ENCODE measurements around the gene UBXN4. TPM values are rescaled to one million over a fixed set of nuclear protein-coding genes. Genes with fewer than 3 reads are reported as not detected.

The UBXN4 gene
- total RNA-seq, 1 experiment from 2014 or later = 123 TPM

DNA sequence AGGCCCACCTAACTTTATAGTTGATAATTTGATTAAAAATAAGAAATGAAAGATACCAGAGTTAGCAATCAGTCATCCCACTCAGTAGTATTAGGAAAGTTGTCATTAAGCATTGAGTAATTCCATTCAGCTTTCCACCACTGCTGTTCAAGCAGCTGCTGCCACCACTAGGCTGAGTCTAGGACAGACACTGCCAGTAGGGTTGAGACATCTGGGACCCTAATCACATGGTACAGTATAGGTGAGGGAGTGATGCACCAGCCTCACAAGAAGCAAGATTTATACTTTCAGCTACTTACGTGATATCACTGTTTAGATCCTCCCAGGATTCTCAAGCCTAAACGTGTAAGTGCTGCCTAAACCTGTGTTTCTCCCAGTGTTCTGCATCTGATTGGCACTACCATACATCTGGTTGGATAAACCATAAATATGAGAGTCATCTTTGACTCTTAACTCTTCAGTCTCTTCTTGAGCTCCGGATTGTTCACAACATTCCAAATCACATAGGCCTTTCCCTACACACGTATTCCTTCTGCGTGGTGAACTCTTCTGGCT lies 3.2 kb downstream of the UBXN4 start:
- Histone ChIP-seq H3K9me3 (ENCODE audit: low read depth, low read length, poor library complexity, severe bottlenecking) (no peaks in the 10 kb centered on the region), H3K4me3 (ENCODE audit: low read depth, low read length, poor library complexity, severe bottlenecking) (no peak overlapping the region), H3K27me3 (replicated peaks; ENCODE audit: insufficient read depth, low read depth, low read length, poor library complexity) (no peaks in the 10 kb centered on the region), H3K4me1 (ENCODE audit: insufficient read depth, low read length, poor library complexity, severe bottlenecking) (peaks cover 17% of the 10 kb centered on the region), H3K27ac (ENCODE audit: low read depth, low read length, poor library complexity, severe bottlenecking) (no peak overlapping the region), H3K36me3 (ENCODE audit: insufficient read depth, low read length, poor library complexity, severe bottlenecking) (peaks cover 37% of the 10 kb centered on the region)
- BruUV-seq (replicated peaks) = no TSS peak
- TF ChIP-seq, protein P1, sequence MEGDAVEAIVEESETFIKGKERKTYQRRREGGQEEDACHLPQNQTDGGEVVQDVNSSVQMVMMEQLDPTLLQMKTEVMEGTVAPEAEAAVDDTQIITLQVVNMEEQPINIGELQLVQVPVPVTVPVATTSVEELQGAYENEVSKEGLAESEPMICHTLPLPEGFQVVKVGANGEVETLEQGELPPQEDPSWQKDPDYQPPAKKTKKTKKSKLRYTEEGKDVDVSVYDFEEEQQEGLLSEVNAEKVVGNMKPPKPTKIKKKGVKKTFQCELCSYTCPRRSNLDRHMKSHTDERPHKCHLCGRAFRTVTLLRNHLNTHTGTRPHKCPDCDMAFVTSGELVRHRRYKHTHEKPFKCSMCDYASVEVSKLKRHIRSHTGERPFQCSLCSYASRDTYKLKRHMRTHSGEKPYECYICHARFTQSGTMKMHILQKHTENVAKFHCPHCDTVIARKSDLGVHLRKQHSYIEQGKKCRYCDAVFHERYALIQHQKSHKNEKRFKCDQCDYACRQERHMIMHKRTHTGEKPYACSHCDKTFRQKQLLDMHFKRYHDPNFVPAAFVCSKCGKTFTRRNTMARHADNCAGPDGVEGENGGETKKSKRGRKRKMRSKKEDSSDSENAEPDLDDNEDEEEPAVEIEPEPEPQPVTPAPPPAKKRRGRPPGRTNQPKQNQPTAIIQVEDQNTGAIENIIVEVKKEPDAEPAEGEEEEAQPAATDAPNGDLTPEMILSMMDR (conservative IDR thresholded peaks at IDR 0.05; ENCODE audit: low read depth, low read length) = peak; percentile 51
- TF ChIP-seq EZH2 (IDR thresholded peaks at IDR 0.05; ENCODE audit: borderline replicate concordance, low read depth, low read length, poor library complexity, severe bottlenecking) = no peak
- peak; percentile 66 for DNase-seq (ENCODE audit: low spot score)
- CTCF ChIA-PET = no interaction called here
- POLR2A ChIA-PET (ENCODE audit: low non-redundant PET) = no interaction called here
- intact Hi-C loops (cut with micrococcal nuclease; ENCODE audit: unreplicated experiment) = no loop called here

DNA sequence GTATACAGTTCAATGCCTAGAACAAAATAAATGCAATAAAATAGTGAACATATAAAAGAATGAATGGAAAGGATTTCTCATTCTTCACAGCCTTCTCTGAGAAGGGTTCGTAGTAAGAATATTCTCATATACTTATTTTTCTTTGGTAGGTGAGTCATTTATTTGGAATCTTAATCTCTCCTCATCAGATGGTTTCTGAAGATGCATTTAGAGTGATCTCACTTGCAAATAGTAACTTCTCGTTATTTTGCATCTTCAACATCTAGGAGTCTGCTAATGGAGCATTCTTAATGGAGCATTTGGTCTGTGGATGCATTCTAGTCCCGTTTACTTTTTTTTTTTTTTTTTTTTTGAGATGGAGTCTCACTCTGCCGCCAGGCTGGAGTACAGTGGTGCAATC lies 3.9 kb downstream of the UBXN4 start:
- ChIA-PET CTCF (no interaction called here), POLR2A (ENCODE audit: low non-redundant PET) (no interaction called here)
- peak; percentile 30 for DNase-seq (ENCODE audit: low spot score)
- H3K4me1 ChIP-seq (ENCODE audit: insufficient read depth, low read length, poor library complexity, severe bottlenecking) = peaks cover 17% of the 10 kb centered on the region
- peaks cover 40% of the 10 kb centered on the region for H3K36me3 ChIP-seq (ENCODE audit: insufficient read depth, low read length, poor library complexity, severe bottlenecking)
- no TSS peak for BruUV-seq (replicated peaks)
- H3K4me3 ChIP-seq (ENCODE audit: low read depth, low read length, poor library complexity, severe bottlenecking) = no peak overlapping the region
- H3K9me3 ChIP-seq (ENCODE audit: low read depth, low read length, poor library complexity, severe bottlenecking) = no peaks in the 10 kb centered on the region
- intact Hi-C loops (cut with micrococcal nuclease; ENCODE audit: unreplicated experiment) = no loop called here
- TF ChIP-seq EZH2 (IDR thresholded peaks at IDR 0.05; ENCODE audit: borderline replicate concordance, low read depth, low read length, poor library complexity, severe bottlenecking) = no peak
- TF ChIP-seq, protein P1 (conservative IDR thresholded peaks at IDR 0.05; ENCODE audit: low read depth, low read length) = no peak
- H3K27me3 ChIP-seq (replicated peaks; ENCODE audit: insufficient read depth, low read depth, low read length, poor library complexity) = no peaks in the 10 kb centered on the region
- H3K27ac ChIP-seq (ENCODE audit: low read depth, low read length, poor library complexity, severe bottlenecking) = no peak overlapping the region

DNA sequence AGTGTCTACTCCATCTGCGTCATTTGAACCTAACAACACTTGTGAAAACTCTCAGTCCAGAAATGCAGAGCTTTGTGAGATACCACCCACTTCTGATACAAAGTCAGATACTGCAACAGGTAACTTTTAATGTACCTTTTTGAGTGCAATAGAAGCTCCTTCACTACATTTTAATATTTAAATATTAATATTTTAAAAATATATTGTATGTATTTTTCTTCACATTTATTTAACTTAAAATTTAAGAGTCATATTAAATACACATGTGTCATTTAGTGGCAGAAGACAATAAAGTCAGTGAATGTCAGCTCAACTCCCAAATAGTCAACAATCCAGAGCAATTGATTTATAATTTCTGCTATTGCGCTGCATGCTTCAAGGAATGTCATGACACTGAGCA lies 13.9 kb downstream of the UBXN4 start:
- no peaks in the 10 kb centered on the region for H3K4me1 ChIP-seq (ENCODE audit: insufficient read depth, low read length, poor library complexity, severe bottlenecking)
- H3K36me3 ChIP-seq (ENCODE audit: insufficient read depth, low read length, poor library complexity, severe bottlenecking) = peaks cover 80% of the 10 kb centered on the region
- no TSS peak for BruUV-seq (replicated peaks)
- H3K9me3 ChIP-seq (ENCODE audit: low read depth, low read length, poor library complexity, severe bottlenecking) = peaks cover 18% of the 10 kb centered on the region
- CTCF ChIA-PET = no interaction called here
- H3K4me3 ChIP-seq (ENCODE audit: low read depth, low read length, poor library complexity, severe bottlenecking) = no peak overlapping the region
- intact Hi-C loops (cut with micrococcal nuclease; ENCODE audit: unreplicated experiment) = no loop called here
- DNase-seq (ENCODE audit: low spot score) = no peak
- POLR2A ChIA-PET (ENCODE audit: low non-redundant PET) = no interaction called here
- H3K27ac ChIP-seq (ENCODE audit: low read depth, low read length, poor library complexity, severe bottlenecking) = no peak overlapping the region
- TF ChIP-seq, protein P1 (conservative IDR thresholded peaks at IDR 0.05; ENCODE audit: low read depth, low read length) = no peak
- TF ChIP-seq EZH2 (IDR thresholded peaks at IDR 0.05; ENCODE audit: borderline replicate concordance, low read depth, low read length, poor library complexity, severe bottlenecking) = no peak
- no peaks in the 10 kb centered on the region for H3K27me3 ChIP-seq (replicated peaks; ENCODE audit: insufficient read depth, low read depth, low read length, poor library complexity)
